GM21576 (cell line): Measurements from ENCODE around the gene TCP11X1.
"Not testable (repeated sequence)": the region's sequence is repeated elsewhere in the genome, so short reads cannot be mapped to it uniquely, and the experiment has no call there.

Experiments
- ATAC-seq: cut with Tn5 transposase; IDR thresholded peaks from one replicate; pipeline ENCODE4 v1.9.1; 2021; ENCODE audit warnings: mild to moderate bottlenecking, moderate library complexity; ENCODE audit not compliant: unreplicated experiment

TCP11X1 gene

DNA sequence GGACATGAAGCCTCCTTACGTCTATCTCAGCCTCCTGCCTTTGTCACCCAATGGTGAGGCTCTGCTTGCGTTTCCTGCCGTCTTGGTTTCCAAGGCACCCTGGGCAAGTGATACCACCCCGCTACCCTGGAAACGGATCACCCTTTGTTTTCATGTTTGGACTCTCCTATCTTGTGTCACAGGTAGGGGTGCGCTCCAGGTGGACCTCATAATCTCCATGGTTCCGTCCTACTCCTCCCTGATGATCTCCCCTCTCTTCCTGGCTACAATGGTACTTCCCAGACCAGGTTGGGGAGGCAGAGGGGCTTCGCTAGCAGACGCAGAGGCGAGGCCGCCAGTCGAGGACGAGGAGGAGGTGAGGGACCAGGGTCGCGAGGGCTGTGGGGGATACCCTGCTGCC lies at the start of gene TCP11X1:
Gene TCP11X1 (plus strand): TSS at position 316 of the 400 bp plus-strand sequence.
- ATAC-seq = not testable (repeated sequence)

DNA sequence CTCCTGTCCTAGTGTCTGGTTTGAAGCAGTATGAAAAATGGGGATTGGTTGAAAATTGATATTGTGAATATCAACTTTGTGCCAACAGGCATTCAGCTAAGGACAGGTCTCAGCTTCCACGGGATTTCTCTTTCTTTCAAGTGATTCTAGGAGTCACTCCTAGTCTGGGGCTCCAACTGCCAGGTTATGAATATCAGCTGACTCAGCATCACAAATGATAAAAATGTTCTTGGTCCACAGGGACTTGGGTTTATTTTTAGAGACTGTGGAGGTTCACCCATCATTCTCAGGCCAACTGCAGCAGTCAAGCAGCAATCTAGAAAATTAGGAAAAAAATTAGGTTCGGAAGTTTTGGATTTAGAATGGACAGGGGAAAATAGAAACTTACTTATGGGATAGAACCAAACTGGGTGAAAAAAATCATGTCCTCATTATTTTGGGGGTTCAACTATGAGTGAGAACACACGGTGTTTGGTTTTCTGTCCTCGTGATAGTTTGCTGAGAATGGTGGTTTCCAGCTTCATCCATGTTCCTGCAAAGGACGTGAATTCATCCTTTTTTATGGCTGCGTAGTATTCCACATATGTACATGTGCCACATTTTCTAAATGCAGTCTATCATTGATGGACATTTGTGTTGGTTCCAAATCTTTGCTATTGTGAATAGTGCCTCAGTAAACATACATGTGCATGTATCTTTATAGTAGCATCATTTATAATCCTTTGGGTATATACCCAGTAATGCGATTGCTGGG lies 29.0 kb upstream of the TCP11X1 start:
- no peak for ATAC-seq

DNA sequence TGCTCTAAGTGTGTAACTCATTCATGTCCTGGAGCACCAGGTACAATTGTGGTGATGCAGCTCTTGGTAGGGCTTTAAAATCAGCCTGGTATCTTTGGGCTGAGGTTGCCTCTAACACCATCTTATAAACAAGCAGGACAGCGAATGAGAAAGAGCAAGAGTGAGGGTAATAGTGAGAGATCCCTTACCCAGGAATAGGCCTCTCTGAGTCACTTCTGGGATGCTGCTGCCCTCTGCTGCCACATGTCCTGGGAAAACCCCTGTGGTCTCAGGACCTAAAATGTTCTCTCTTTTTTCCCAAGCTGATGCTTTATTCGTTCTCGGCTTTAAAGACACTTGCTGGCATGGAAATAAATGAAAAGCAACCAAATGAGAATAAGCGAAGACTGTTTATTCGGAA lies 7.2 kb upstream of the TCP11X1 start:
- ATAC-seq = not testable (repeated sequence)

DNA sequence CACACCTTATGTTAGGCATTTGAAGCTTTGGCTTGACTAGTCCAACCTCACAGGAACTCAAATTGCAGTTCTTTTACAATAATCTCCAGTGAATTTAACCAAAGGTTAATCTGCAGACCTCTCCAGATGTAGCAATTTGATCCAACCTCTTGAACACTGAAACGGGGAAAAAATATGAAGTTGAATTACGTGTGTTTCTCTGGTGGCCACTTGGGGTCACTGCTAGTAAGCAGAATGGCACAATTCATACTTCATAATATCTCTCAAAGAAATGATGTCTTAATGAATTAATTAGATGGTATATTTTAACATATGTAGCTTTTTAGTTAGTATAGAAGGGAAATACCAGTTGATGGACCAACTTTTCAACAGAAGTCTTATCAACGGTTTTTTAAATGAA lies 1.4 kb downstream of the TCP11X1 start:
- ATAC-seq = not testable (repeated sequence)

DNA sequence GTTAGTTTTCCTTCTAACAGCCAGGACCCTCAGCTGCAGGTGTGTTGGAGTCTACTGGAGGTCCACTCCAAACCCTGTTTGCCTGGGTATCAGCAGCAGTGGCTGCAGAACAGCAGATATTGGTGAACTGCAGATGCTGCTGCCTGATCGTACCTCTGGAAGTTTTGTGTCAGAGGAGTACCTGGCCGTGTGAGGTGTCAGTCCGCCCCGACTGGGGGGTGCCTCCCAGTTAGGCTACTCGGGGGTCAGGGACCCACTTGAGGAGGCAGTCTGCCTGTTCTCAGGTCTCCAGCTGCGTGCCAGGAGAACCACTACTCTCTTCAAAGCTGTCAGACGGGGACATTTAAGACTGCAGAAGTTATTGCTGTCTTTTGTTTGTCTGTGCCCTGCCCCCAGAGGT lies 20.6 kb downstream of the TCP11X1 start:
- ATAC-seq = not testable (repeated sequence)

DNA sequence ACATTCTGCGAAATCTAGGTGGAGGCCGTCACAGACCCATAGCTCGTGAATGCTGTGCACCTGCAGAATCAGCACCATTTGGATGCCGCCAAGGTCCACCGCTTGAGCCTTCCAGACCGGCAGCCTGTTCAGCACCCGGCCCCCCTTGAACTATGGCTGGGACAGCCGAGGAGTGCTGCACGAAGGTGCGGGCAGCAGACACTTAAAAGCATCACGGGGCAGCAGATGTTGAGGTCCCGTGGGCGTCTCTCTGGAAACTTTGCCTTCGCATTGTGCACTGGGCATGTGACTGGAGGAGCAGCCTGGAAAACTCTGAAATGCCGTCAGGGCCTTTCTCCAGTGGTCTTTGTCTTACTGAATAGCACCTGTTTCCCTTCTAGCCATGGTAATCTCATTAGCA lies 25.2 kb downstream of the TCP11X1 start:
- not testable (repeated sequence) for ATAC-seq

DNA sequence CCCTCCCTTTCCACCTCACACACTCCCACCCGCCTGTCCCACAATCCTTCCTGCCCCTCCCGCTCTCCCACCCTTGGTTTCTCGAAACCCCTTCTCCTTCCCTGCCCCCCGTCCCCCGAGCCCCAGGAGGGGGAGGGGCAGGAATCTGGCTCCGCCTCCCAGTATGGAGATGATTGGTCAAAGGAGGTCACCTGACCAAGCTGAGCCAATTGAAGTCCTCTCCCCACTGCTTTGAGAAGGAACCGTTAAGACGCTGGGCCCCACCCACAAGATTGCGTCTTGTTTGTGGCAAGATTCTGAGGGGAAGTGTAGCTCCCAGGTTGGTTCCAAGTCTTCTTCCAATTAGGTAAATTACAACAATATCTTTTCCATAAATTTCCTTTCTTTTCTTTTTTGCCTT lies 31.8 kb downstream of the TCP11X1 start, which contains the start of gene NXF2:
Gene NXF2 (plus strand): TSS at position 275 of the 400 bp plus-strand sequence. CDS start 59,912 bp downstream, outside the sequence.
- not testable (repeated sequence) for ATAC-seq

DNA sequence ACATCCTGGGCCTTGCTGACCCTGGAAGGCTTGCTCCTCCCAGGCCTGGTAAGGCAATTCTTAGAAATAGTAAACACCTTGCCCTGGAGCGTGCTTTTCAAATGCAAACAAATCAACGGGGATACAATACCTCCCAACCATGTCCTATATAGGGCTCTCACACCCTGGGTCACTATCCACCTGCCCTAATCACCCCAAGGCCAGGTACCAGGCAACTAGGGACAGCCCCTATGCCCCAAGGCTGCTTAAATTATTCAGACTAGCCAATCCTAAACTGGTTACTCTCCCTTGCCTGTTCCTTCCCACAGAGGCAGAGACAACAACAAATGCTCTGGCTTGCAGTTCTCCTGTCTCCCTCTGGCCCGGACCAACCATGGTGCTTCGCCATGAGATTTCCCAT lies 57.1 kb downstream of the TCP11X1 start:
- not testable (repeated sequence) for ATAC-seq
